ENCODE data around the gene SLC22A5. TPM values are rescaled to one million over a fixed set of nuclear protein-coding genes. Genes with fewer than 3 reads are reported as not detected.

SLC22A5 gene
- total RNA-seq, 1 donor from 2014 or later: 14.7 TPM

GRCh38 chr5:132428484-132429462 is 59.3 kb downstream of the SLC22A5 start:
- H3K4me3 Mint-ChIP-seq (ENCODE audit: low read depth): no peak overlapping the region
- no peak overlapping the region for H3K27ac Mint-ChIP-seq
- TF ChIP-seq CTCF (IDR thresholded peaks at IDR 0.05; ENCODE audit: unreplicated experiment): no peak
- H3K27me3 Mint-ChIP-seq: no peaks in the 10 kb centered on the region
- H3K4me1 Mint-ChIP-seq (ENCODE audit: low read depth): peaks cover 22% of the 10 kb centered on the region
- no peaks in the 10 kb centered on the region for H3K9me3 Mint-ChIP-seq (ENCODE audit: low read depth)
- H3K36me3 Mint-ChIP-seq (ENCODE audit: insufficient read depth): no peaks in the 10 kb centered on the region
- no peak for DNase-seq (ENCODE audit: low spot score, unreplicated experiment)

GRCh38 chr5:132429463-132430440 is 60.2 kb downstream of the SLC22A5 start:
- no peak overlapping the region for H3K27ac Mint-ChIP-seq
- TF ChIP-seq CTCF (IDR thresholded peaks at IDR 0.05; ENCODE audit: unreplicated experiment): no peak
- no peaks in the 10 kb centered on the region for H3K36me3 Mint-ChIP-seq (ENCODE audit: insufficient read depth)
- DNase-seq (ENCODE audit: low spot score, unreplicated experiment): no peak
- H3K27me3 Mint-ChIP-seq: no peaks in the 10 kb centered on the region
- no peak overlapping the region for H3K4me3 Mint-ChIP-seq (ENCODE audit: low read depth)
- H3K4me1 Mint-ChIP-seq (ENCODE audit: low read depth): peaks cover 24% of the 10 kb centered on the region
- no peaks in the 10 kb centered on the region for H3K9me3 Mint-ChIP-seq (ENCODE audit: low read depth)

GRCh38 chr5:132430746-132431145 is 61.2 kb downstream of the SLC22A5 start:
- no peaks in the 10 kb centered on the region for H3K36me3 Mint-ChIP-seq (ENCODE audit: insufficient read depth)
- no peaks in the 10 kb centered on the region for H3K27me3 Mint-ChIP-seq
- H3K4me3 Mint-ChIP-seq (ENCODE audit: low read depth): no peak overlapping the region
- H3K9me3 Mint-ChIP-seq (ENCODE audit: low read depth): no peaks in the 10 kb centered on the region
- H3K27ac Mint-ChIP-seq: no peak overlapping the region
- H3K4me1 Mint-ChIP-seq (ENCODE audit: low read depth): peaks cover 28% of the 10 kb centered on the region
- DNase-seq (ENCODE audit: low spot score, unreplicated experiment): no peak
- no peak for TF ChIP-seq CTCF (IDR thresholded peaks at IDR 0.05; ENCODE audit: unreplicated experiment)

- H3K9me3 Mint-ChIP-seq (ENCODE audit: low read depth): no peaks in the 10 kb centered on the region
- H3K27ac Mint-ChIP-seq: no peak overlapping the region
These were observed 62.1 kb downstream of the SLC22A5 start for GRCh38 chr5:132431632-132432031.

More at GRCh38 chr5:132431632-132432031, 62.1 kb downstream of the SLC22A5 start:
- TF ChIP-seq CTCF (IDR thresholded peaks at IDR 0.05; ENCODE audit: unreplicated experiment): no peak
- no peaks in the 10 kb centered on the region for H3K36me3 Mint-ChIP-seq (ENCODE audit: insufficient read depth)
- no peaks in the 10 kb centered on the region for H3K27me3 Mint-ChIP-seq
- peaks cover 28% of the 10 kb centered on the region for H3K4me1 Mint-ChIP-seq (ENCODE audit: low read depth)
- H3K4me3 Mint-ChIP-seq (ENCODE audit: low read depth): no peak overlapping the region
- no peak for DNase-seq (ENCODE audit: low spot score, unreplicated experiment)
